Adrenal gland (tissue), 12 donors: ENCODE data around the gene CERT1. TPM values are rescaled to one million over a fixed set of nuclear protein-coding genes. Genes with fewer than 3 reads are reported as not detected.

Source experiments
- DNase-seq, 7 donors: peaks; one replicate each; pipeline ENCODE4 v3.0.0-alpha.2; 2019 to 2020
- H3K27ac ChIP-seq, 5 donors: fragments of 200-600 bp; sonication (generic) in 4 of 5; 1 replicate in 3 of 5; 2 replicates in 2 of 5; pipeline versions ENCODE4 v1.5.1 to v1.8.0; 2016 to 2020; ENCODE audit warnings: mild to moderate bottlenecking in 1 of 5
- H3K27me3 ChIP-seq: fragments of 200-600 bp; 2 replicates; pipeline ENCODE4 v1.8.0; 2021
- H3K36me3 ChIP-seq, 2 donors: fragments of 200-600 bp; replicated peaks in 1 of 2; 1 replicate in 1 of 2; 2 replicates in 1 of 2; pipeline versions ENCODE4 v1.5.1 to v1.8.0; 2018 to 2022
- H3K4me1 ChIP-seq, 2 donors: fragments of 200-600 bp; replicated peaks in 1 of 2; 1 replicate in 1 of 2; 2 replicates in 1 of 2; pipeline versions ENCODE4 v1.5.1 to v1.8.0; 2018 to 2021
- H3K4me3 ChIP-seq, 4 donors: fragments of 200-600 bp; sonication (generic) in 3 of 4; one replicate each; pipeline ENCODE4 v1.5.1; 2016 to 2018
- H3K9me3 ChIP-seq, 3 donors: fragments of 200-600 bp; sonication (generic) in 1 of 3; replicated peaks in 1 of 3; 1 replicate in 2 of 3; 2 replicates in 1 of 3; pipeline versions ENCODE4 v1.5.1 to v1.8.0; 2016 to 2021
- CTCF ChIP-seq, 6 experiments: fragments of 450-650 bp in 4 of 6; fragments of 200-600 bp in 2 of 6; sonication (generic) in 1 of 6; IDR thresholded peaks; 1 replicate in 5 of 6; 2 replicates in 1 of 6; pipeline versions ENCODE4 v1.5.1 to v1.8.0; 2016 to 2021; ENCODE audit warnings: antibody characterized with exemption in 6 of 6, mild to moderate bottlenecking in 2 of 6, moderate library complexity in 1 of 6
- POLR2A ChIP-seq, 2 donors: fragments of 450-650 bp; IDR thresholded peaks; one replicate each; pipeline ENCODE4 v1.6.1; 2017; ENCODE audit warnings: antibody characterized with exemption in 2 of 2, mild to moderate bottlenecking in 2 of 2, moderate library complexity in 1 of 2
- WGBS, 4 donors: extraction: QIAGEN DNeasy Blood & Tissue Kit in 2 of 4; methylation state at CpG; one replicate each; pipeline versions ENCODE4 v1.1.5 to v1.1.7; 2013 to 2017; 5-methylcytosine and 5-hydroxymethylcytosine counted together
- intact Hi-C, 2 donors: fragments of 100-400 bp; cut with DNase I; formaldehyde crosslinking; loops; one replicate each; pipeline versions ENCODE4 v1.14.1 to v1.15.0; 2022 to 2023
- polyA plus RNA-seq, 3 donors: library from polyadenylated mRNA; stranded (reverse); fragments of 200-250 nt in 2 of 3; fragments of 350-450 nt in 1 of 3; fragmentation: Illumina TruSeq in 1 of 3; extraction: RNeasy Lipid Tissue Mini Kit (QIAGEN cat#74804) in 1 of 3; gene quantifications; one replicate each; pipeline ENCODE4 v1.2.3, GENCODE V29; 2013 to 2014
- total RNA-seq, 9 donors: library from RNA; depleted of rRNA in 4 of 9; stranded (reverse); fragments of >200 nt in 4 of 9; fragments of 120-200 nt in 1 of 9; fragmentation: NEBNext Ultra II Directional in 1 of 9; extraction: Animal tissue kit (Norgen Biotek cat#: 25700) in 1 of 9; gene quantifications; one replicate each; pipeline versions ENCODE4 v1.1.0 to v1.2.4, GENCODE V29; 2013 to 2023
- donor health status: healthy with polysubstance abuse.
- donor health status: Bipolar disorder and iron deficiency.
- donor health status: DM: yes; HTN: yes; CAD: no.
- donor health status: DM: no; HTN: no; CAD: no.
- donor health status: DM: no; HTN: no; CAD: no.
- donor health status: DM: yes; HTN: yes; CAD: no.

The CERT1 gene
- total and polyA plus RNA-seq, 12 donors = 5.7 to 67.6 (median 50.4) TPM

GRCh38 chr5:75435096-75435495 is 76.3 kb downstream of the CERT1 start:
- DNase-seq = no peak
- Histone ChIP-seq H3K4me3 (no peak overlapping the region), H3K4me1 (peaks cover 7 to 15% of the 10 kb centered on the region in 2 donors), H3K9me3 (no peaks in the 10 kb centered on the region), H3K27ac (no peak overlapping the region), H3K36me3 (no peaks in the 10 kb centered on the region), H3K27me3 (no peaks in the 10 kb centered on the region)
- intact Hi-C loops = no loop called here
- TF ChIP-seq POLR2A (IDR thresholded peaks at IDR 0.05) (no peak), CTCF (IDR thresholded peaks at IDR 0.05) (no peak)

- H3K4me1 ChIP-seq = peaks cover 4 to 6% of the 10 kb centered on the region in 2 donors
- H3K9me3 ChIP-seq = no peaks in the 10 kb centered on the region
- no peak overlapping the region for H3K4me3 ChIP-seq
- intact Hi-C loops = no loop called here
- WGBS, 4 donors = 81 to 85% (median 84%) methylated on average over 3 of the region's 3 CpGs
- H3K36me3 ChIP-seq = no peaks in the 10 kb centered on the region
- H3K27me3 ChIP-seq = no peaks in the 10 kb centered on the region
- no peak overlapping the region for H3K27ac ChIP-seq
- TF ChIP-seq CTCF (IDR thresholded peaks at IDR 0.05) (no peak), POLR2A (IDR thresholded peaks at IDR 0.05) (no peak)
- no peak for DNase-seq
Observed at GRCh38 chr5:75433814-75434506, 77.5 kb downstream of the CERT1 start.

- DNase-seq = no peak
- WGBS, 4 donors = 92 to 97% (median 94%) methylated on average over 1 of the region's 1 CpG
- peaks cover 9 to 11% of the 10 kb centered on the region in 2 donors for H3K4me1 ChIP-seq
- no peak overlapping the region for H3K4me3 ChIP-seq
- TF ChIP-seq POLR2A (IDR thresholded peaks at IDR 0.05) = no peak
- no peak for TF ChIP-seq CTCF (IDR thresholded peaks at IDR 0.05)
- H3K27ac ChIP-seq = no peak overlapping the region
- H3K9me3 ChIP-seq = no peaks in the 10 kb centered on the region
- H3K36me3 ChIP-seq = peaks cover 0 to 12% of the 10 kb centered on the region in 2 donors
- intact Hi-C loops = no loop called here
- H3K27me3 ChIP-seq = no peaks in the 10 kb centered on the region
Observed at GRCh38 chr5:75414241-75414640, 97.2 kb downstream of the CERT1 start.

GRCh38 chr5:75412111-75412990 is 99.1 kb downstream of the CERT1 start:
- Histone ChIP-seq H3K4me1 (peaks cover 9 to 11% of the 10 kb centered on the region in 2 donors), H3K27ac (peak overlapping the region in 3 of 5 donors; percentile 10 to 31 (median 22)), H3K36me3 (peaks cover 0 to 13% of the 10 kb centered on the region in 2 donors), H3K27me3 (no peaks in the 10 kb centered on the region), H3K4me3 (no peak overlapping the region), H3K9me3 (no peaks in the 10 kb centered on the region)
- 54 to 64% (median 59%) methylated on average over 4 of the region's 4 CpGs for WGBS, 4 donors
- DNase-seq = no peak
- no peak for TF ChIP-seq POLR2A (IDR thresholded peaks at IDR 0.05)
- peak; percentile 15 to 44 (median 35) for TF ChIP-seq CTCF (IDR thresholded peaks at IDR 0.05)
- intact Hi-C loops = no loop called here
